Lower lobe of right lung (tissue), 2 donors: ENCODE data around the gene DIAPH3. TPM values are rescaled to one million over a fixed set of nuclear protein-coding genes. Genes with fewer than 3 reads are reported as not detected.

ENCODE experiments used
- ATAC-seq, 2 donors: fragments of 200-7000 bp; cut with Tn5 transposase; one replicate each; pipeline ENCODE4 v1.9.1; 2020 to 2022; ENCODE audit warnings: mild to moderate bottlenecking in 2 of 2, moderate library complexity in 2 of 2
- DNase-seq: peaks from one replicate; pipeline ENCODE4 v3.0.0-alpha.2; 2020
- H3K27ac ChIP-seq: fragments of 200-600 bp; one replicate; pipeline ENCODE4 v1.8.0; 2022
- H3K27me3 ChIP-seq: fragments of 200-600 bp; one replicate; pipeline ENCODE4 v1.8.0; 2022; ENCODE audit warnings: low read depth
- H3K36me3 ChIP-seq: fragments of 200-600 bp; one replicate; pipeline ENCODE4 v1.8.0; 2022; ENCODE audit warnings: mild to moderate bottlenecking
- H3K4me1 ChIP-seq: fragments of 200-600 bp; one replicate; pipeline ENCODE4 v1.8.0; 2022
- H3K4me3 ChIP-seq: fragments of 200-600 bp; one replicate; pipeline ENCODE4 v1.8.0; 2022; ENCODE audit warnings: mild to moderate bottlenecking
- H3K9me3 ChIP-seq: fragments of 200-600 bp; one replicate; pipeline ENCODE4 v1.8.0; 2022
- CTCF ChIP-seq: fragments of 200-600 bp; IDR thresholded peaks from one replicate; pipeline ENCODE4 v1.8.0; 2022; ENCODE audit warnings: antibody characterized with exemption, mild to moderate bottlenecking
- intact Hi-C: fragments of 100-400 bp; cut with DNase I; formaldehyde crosslinking; loops from one replicate; pipeline ENCODE4 v1.11.0; 2022
- total RNA-seq: library from RNA; stranded (reverse); fragmentation: NEBNext Ultra II Directional; extraction: Animal tissue kit (Norgen Biotek cat#: 25700); gene quantifications from one replicate; pipeline ENCODE4 v1.2.1, GENCODE V29; 2021
- donor health status: DM: no; HTN: yes; CAD: no; lungs with severe emphysema.

DIAPH3 gene
- total RNA-seq, 1 donor from 2014 or later, result 3.2 TPM

GRCh38 chr13:59877933-59878332 is 285.8 kb downstream of the DIAPH3 start:
- no peak overlapping the region for H3K27ac ChIP-seq
- TF ChIP-seq CTCF, result no peak
- DNase-seq (no peak), ATAC-seq (no peak)
- H3K4me1 ChIP-seq, result no peaks in the 10 kb centered on the region
- no peaks in the 10 kb centered on the region for H3K9me3 ChIP-seq
- intact Hi-C loops, result no loop called here
- no peaks in the 10 kb centered on the region for H3K27me3 ChIP-seq
- H3K36me3 ChIP-seq, result no peaks in the 10 kb centered on the region
- H3K4me3 ChIP-seq, result no peak overlapping the region

- intact Hi-C loops, result no loop called here
- ATAC-seq, result no peak
- no peaks in the 10 kb centered on the region for H3K36me3 ChIP-seq
- no peak overlapping the region for H3K4me3 ChIP-seq
- H3K4me1 ChIP-seq, result no peaks in the 10 kb centered on the region
- DNase-seq, result no peak
- no peaks in the 10 kb centered on the region for H3K27me3 ChIP-seq
- H3K27ac ChIP-seq, result no peak overlapping the region
- no peak for TF ChIP-seq CTCF
- no peaks in the 10 kb centered on the region for H3K9me3 ChIP-seq
Observed at GRCh38 chr13:59874973-59875372, 288.8 kb downstream of the DIAPH3 start.

DNA sequence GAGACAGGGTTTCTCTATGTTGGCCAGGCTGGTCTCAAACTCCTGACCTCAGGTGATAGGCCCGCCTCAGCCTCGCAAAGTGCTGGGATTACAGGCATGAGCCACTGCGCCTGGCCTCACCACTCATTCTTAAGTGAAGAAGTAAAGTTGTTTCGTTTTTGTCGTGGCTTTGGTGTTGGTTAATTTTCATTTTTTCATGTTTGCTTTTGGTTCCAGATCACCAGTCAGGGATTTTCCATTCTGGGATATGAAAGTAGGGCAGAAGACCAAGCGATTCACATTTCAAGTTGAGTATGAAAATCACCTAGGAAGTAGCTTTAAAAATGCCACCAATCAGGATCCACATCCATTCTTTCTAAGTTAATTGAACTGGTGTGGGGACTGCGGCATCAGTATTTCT is 289.9 kb downstream of the DIAPH3 start:
- no peak for TF ChIP-seq CTCF
- H3K9me3 ChIP-seq, result no peaks in the 10 kb centered on the region
- no peaks in the 10 kb centered on the region for H3K4me1 ChIP-seq
- intact Hi-C loops, result no loop called here
- no peak overlapping the region for H3K4me3 ChIP-seq
- DNase-seq, result no peak
- no peaks in the 10 kb centered on the region for H3K27me3 ChIP-seq
- H3K36me3 ChIP-seq, result no peaks in the 10 kb centered on the region
- no peak for ATAC-seq
- no peak overlapping the region for H3K27ac ChIP-seq

- Histone ChIP-seq H3K9me3 (no peaks in the 10 kb centered on the region), H3K4me1 (no peaks in the 10 kb centered on the region), H3K36me3 (no peaks in the 10 kb centered on the region), H3K27ac (no peak overlapping the region), H3K4me3 (no peak overlapping the region), H3K27me3 (no peaks in the 10 kb centered on the region)
- TF ChIP-seq CTCF, result no peak
- DNase-seq, result no peak
- ATAC-seq, result no peak
- intact Hi-C loops, result no loop called here
Observed at GRCh38 chr13:59873309-59873708, 290.4 kb downstream of the DIAPH3 start.

DNA sequence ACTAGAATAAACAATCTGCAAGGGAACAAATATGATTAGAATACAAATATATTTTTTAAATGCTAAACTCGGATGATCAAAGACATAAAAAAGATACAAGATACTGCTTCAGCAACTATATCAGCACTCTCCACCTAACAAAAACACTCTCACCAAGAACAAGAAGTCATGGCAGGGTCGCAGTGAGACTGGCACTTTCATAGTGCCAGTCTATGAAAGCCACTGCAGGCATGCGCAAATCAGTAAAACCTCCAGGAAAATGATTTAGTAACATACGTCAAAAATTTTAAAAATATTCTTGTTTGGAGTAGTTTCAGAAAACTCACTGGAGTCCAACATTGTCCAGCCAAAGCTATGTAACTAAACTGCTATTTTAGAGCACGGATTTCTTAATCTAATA is 295.9 kb downstream of the DIAPH3 start:
- intact Hi-C loops, result no loop called here
- ATAC-seq, result no peak

More for the DNA sequence above, 295.9 kb downstream of the DIAPH3 start:
- DNase-seq, result no peak
- Histone ChIP-seq H3K4me3 (no peak overlapping the region), H3K9me3 (no peaks in the 10 kb centered on the region), H3K4me1 (no peaks in the 10 kb centered on the region), H3K27me3 (no peaks in the 10 kb centered on the region), H3K27ac (no peak overlapping the region), H3K36me3 (no peaks in the 10 kb centered on the region)
- no peak for TF ChIP-seq CTCF
